ENCODE measurements around the gene PPP1CB. TPM values are rescaled to one million over a fixed set of nuclear protein-coding genes. Genes with fewer than 3 reads are reported as not detected.

Gene PPP1CB
- total and polyA plus RNA-seq, 12 donors: 46.7 to 272 (median 190) TPM

GRCh38 chr2:28713577-28714298 lies 37.9 kb upstream of the PPP1CB start:
- intact Hi-C loops (cut with DNase I): no loop called here
- H3K36me3 ChIP-seq (replicated peaks in 1 of 2): no peaks in the 10 kb centered on the region
- DNase-seq: no peak
- no peaks in the 10 kb centered on the region for H3K27me3 ChIP-seq
- H3K4me1 ChIP-seq (replicated peaks in 1 of 2): peaks cover 4 to 15% of the 10 kb centered on the region in 2 donors
- TF ChIP-seq CTCF (IDR thresholded peaks at IDR 0.05) (no peak), POLR2A (IDR thresholded peaks at IDR 0.05) (no peak)
- 83 to 92% (median 88%) methylated on average over 8 of the region's 8 CpGs for WGBS, 4 donors
- no peak overlapping the region for H3K27ac ChIP-seq
- no peaks in the 10 kb centered on the region for H3K9me3 ChIP-seq (replicated peaks in 1 of 3)
- H3K4me3 ChIP-seq: no peak overlapping the region

DNA sequence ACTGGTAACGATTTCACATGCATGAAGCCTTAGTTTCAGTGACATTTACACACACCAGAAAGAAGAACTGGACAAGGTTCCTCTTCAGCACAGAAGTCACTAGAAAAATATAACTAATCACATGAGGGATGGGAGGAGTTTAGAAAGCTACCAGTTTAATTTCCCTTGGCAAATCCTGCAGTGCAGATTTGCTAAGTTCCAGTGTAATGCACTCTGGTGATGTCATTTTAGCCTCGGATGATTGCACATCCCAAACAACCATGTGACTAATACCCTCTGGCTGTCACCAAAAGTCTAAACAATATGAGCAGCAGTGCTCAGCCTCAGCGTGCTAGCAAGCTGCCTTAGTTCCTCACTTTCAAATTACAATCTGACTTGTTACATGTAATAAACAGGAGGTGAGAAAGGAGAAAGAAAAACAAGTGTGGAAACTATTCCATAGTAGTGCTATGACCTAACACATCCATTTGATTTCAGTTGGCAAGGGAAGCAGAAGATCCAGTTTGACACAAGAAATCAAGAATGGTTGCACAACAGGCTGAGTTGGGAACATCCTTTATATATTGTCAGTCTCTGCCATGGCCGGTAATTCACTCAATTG lies 35.3 kb upstream of the PPP1CB start:
- intact Hi-C loops (cut with DNase I): no loop called here
- 19 to 29% (median 23%) methylated on average over 4 of the region's 4 CpGs for WGBS, 4 donors
- Histone ChIP-seq H3K9me3 (replicated peaks in 1 of 3) (no peaks in the 10 kb centered on the region), H3K27me3 (no peaks in the 10 kb centered on the region), H3K4me3 (no peak overlapping the region), H3K36me3 (replicated peaks in 1 of 2) (no peaks in the 10 kb centered on the region), H3K27ac (peak overlapping the region in 4 of 5 donors; percentile 63 to 82 (median 76)), H3K4me1 (replicated peaks in 1 of 2) (peaks cover 4 to 15% of the 10 kb centered on the region in 2 donors)
- TF ChIP-seq CTCF (IDR thresholded peaks at IDR 0.05): no peak
- peak in 1 of 2 donors; percentile 24 for TF ChIP-seq POLR2A (IDR thresholded peaks at IDR 0.05)
- peak; percentile 38 to 79 (median 57) for DNase-seq

DNA sequence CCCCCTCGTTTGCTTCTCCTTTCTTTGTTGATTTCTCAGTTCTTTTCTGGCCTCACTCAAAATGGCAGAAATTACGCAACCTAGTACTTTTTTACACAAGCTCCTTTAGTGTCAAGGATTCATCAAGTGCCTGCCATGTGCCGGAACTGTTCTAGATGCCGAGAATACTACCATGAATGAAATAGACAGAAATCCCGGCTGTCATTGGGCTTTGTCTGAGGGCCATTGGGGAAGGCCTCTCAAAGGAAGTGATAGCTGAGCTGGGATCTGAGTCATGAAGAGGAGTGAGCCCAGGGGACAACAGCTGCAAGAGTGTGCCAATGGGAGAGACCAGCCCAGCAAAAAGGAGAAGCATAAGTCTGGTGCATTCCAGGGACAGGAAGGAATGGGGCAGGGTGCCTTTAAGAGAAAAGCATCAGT lies 34.3 kb upstream of the PPP1CB start:
- Histone ChIP-seq H3K9me3 (replicated peaks in 1 of 3) (no peaks in the 10 kb centered on the region), H3K36me3 (replicated peaks in 1 of 2) (no peaks in the 10 kb centered on the region), H3K27ac (peak overlapping the region; percentile 36 to 82 (median 73)), H3K27me3 (no peaks in the 10 kb centered on the region), H3K4me1 (replicated peaks in 1 of 2) (peaks cover 4 to 15% of the 10 kb centered on the region in 2 donors), H3K4me3 (no peak overlapping the region)
- TF ChIP-seq CTCF (IDR thresholded peaks at IDR 0.05): no peak
- no peak for TF ChIP-seq POLR2A (IDR thresholded peaks at IDR 0.05)
- peak; percentile 28 to 84 (median 74) for DNase-seq
- WGBS, 4 donors: 46 to 57% (median 47%) methylated on average over 5 of the region's 5 CpGs
- intact Hi-C loops (cut with DNase I): no loop called here

DNA sequence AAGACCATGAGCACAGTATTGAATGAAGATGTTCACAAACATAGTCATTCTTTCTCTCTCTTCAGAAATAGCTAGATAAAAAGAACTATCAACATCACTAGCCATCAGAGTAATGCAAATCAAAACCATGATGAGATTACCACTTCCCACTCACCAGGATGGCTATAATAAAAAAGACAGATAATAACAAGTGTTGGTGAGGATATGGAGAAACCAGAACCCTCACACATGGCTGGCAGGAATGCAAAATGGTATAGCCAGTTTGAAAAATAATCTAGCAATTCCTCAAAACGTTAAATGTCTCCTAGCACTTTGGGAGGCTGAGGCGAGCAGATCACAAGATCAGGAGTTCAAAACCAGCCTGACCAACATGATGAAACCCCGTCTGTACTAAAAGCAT lies 31.3 kb upstream of the PPP1CB start:
- no peaks in the 10 kb centered on the region for H3K36me3 ChIP-seq (replicated peaks in 1 of 2)
- DNase-seq: no peak
- no peak overlapping the region for H3K27ac ChIP-seq
- H3K9me3 ChIP-seq (replicated peaks in 1 of 3): no peaks in the 10 kb centered on the region
- TF ChIP-seq POLR2A (IDR thresholded peaks at IDR 0.05): no peak
- TF ChIP-seq CTCF (IDR thresholded peaks at IDR 0.05): no peak
- 72 to 83% (median 74%) methylated on average over 3 of the region's 3 CpGs for WGBS, 4 donors
- intact Hi-C loops (cut with DNase I): no loop called here
- peaks cover 4 to 15% of the 10 kb centered on the region in 2 donors for H3K4me1 ChIP-seq (replicated peaks in 1 of 2)
- H3K4me3 ChIP-seq: no peak overlapping the region
- H3K27me3 ChIP-seq: no peaks in the 10 kb centered on the region

Measured in adrenal gland (tissue), 12 donors.